Stimulated activated CD8-positive, alpha-beta memory T cell treated with anti-CD3 and anti-CD28 coated beads, Interleukin-12 subunit alpha, Interleukin-12 subunit beta, amount 100 ng/mL, for 1 hour (primary cell): ENCODE data around the gene DRAP1.
"Not testable (repeated sequence)": the region's sequence is repeated elsewhere in the genome, so short reads cannot be mapped to it uniquely, and the experiment has no call there.

Source experiments
- DNase-seq: peaks from one replicate; pipeline ENCODE4 v3.0.0-alpha.2; 2020; ENCODE audit warnings: low read depth

Gene DRAP1

GRCh38 chr11:65931773-65932557, 12.7 kb downstream of the DRAP1 start:
- no peak for DNase-seq

GRCh38 chr11:65932558-65932919, 13.3 kb downstream of the DRAP1 start:
- DNase-seq = no peak

- DNase-seq = no peak
These were observed 14.8 kb downstream of the DRAP1 start for GRCh38 chr11:65934014-65934413.

GRCh38 chr11:65937766-65938165, 18.5 kb downstream of the DRAP1 start:
- DNase-seq = no peak

- DNase-seq = no peak
These were observed 22.6 kb downstream of the DRAP1 start for GRCh38 chr11:65941720-65942310.

- DNase-seq = no peak
These were observed 23.3 kb downstream of the DRAP1 start for GRCh38 chr11:65942531-65942930.

- DNase-seq = no peak
These were observed 25.0 kb downstream of the DRAP1 start for GRCh38 chr11:65944191-65944590.

- DNase-seq = no peak
These were observed 25.5 kb downstream of the DRAP1 start for GRCh38 chr11:65944767-65945166.

GRCh38 chr11:65945430-65945911, 26.2 kb downstream of the DRAP1 start, which contains the start of gene TSGA10IP:
TSS of gene TSGA10IP (plus strand) at chr11:65945480. CDS start at chr11:65945676, 196 bp downstream.
- no peak for DNase-seq

GRCh38 chr11:65945941-65946558, 26.8 kb downstream of the DRAP1 start:
- DNase-seq = no peak

- no peak for DNase-seq
These were observed 27.4 kb downstream of the DRAP1 start for GRCh38 chr11:65946655-65947054.

GRCh38 chr11:65947133-65947532, 27.9 kb downstream of the DRAP1 start:
- no peak for DNase-seq

GRCh38 chr11:65947603-65948125, 28.4 kb downstream of the DRAP1 start:
- DNase-seq = no peak

- DNase-seq = not testable (repeated sequence)
These were observed 31.5 kb downstream of the DRAP1 start for GRCh38 chr11:65950711-65951110.

- not testable (repeated sequence) for DNase-seq
These were observed 32.4 kb downstream of the DRAP1 start for GRCh38 chr11:65951641-65952040.

GRCh38 chr11:65952052-65952521, 32.9 kb downstream of the DRAP1 start:
- no peak for DNase-seq

GRCh38 chr11:65953471-65953870, 34.2 kb downstream of the DRAP1 start:
- no peak for DNase-seq

GRCh38 chr11:65954771-65955170, 35.5 kb downstream of the DRAP1 start:
- DNase-seq = no peak

- DNase-seq = no peak
These were observed 39.1 kb downstream of the DRAP1 start for GRCh38 chr11:65958291-65958690.

- DNase-seq = no peak
These were observed 39.7 kb downstream of the DRAP1 start for GRCh38 chr11:65958774-65959420.

GRCh38 chr11:65960824-65961266, 41.6 kb downstream of the DRAP1 start:
- no peak for DNase-seq
